ENCODE data around the gene IL17RA.

DNA sequence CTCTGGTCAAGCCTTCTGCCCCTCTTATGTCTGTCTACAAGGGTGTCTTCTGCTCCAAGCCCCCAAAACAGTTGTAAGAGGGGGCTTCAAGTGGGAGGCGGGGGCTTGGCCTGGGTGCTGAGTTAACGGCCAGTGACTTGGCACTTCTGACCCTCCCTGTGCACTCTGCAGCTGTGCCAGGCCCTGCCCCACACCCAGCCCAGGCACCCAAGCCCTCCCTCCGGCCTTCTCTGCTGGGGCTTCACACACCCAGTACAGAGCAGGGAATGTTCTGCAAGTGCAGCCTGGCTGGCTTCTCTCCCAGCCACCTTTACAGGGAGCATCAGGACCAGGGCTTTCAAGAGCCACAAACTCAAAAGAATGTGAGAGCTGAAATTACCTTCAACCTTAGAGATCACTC lies 32.6 kb downstream of the IL17RA start:
- TF ChIP-seq CTCF (IDR thresholded peaks at IDR 0.05 in 8 of 11, conservative IDR thresholded peaks at IDR 0.05 in 3 of 11) = no peak
- TF ChIP-seq POLR2A (IDR thresholded peaks at IDR 0.05) = no peak
